OCI-LY1 (cell line): ENCODE measurements around the gene BORCS8.

Experiments
- H2AFZ ChIP-seq: fragments of 200-600 bp; sonication (generic), shearing (Covaris generic); 2 replicates; pipeline ENCODE4 v1.6.0; 2014; ENCODE audit warnings: antibody characterized with exemption, mild to moderate bottlenecking, low read length
- H3F3A ChIP-seq: fragments of 200-600 bp; sonication (generic), shearing (Covaris generic); 2 replicates; pipeline ENCODE4 v1.6.0; 2014; ENCODE audit warnings: mild to moderate bottlenecking, antibody characterized with exemption, low read length, moderate library complexity; ENCODE audit not compliant: insufficient read depth
- H3K27ac ChIP-seq: fragments of 200-600 bp; sonication (generic); 2 replicates; pipeline ENCODE4 v1.5.1; 2014; ENCODE audit warnings: low read length, mixed run types, mild to moderate bottlenecking, low read depth; ENCODE audit not compliant: poor library complexity, severe bottlenecking
- H3K27me3 ChIP-seq: fragments of 200-600 bp; sonication (generic); 2 replicates; pipeline ENCODE4 v1.6.0; 2014; ENCODE audit warnings: antibody characterized with exemption, mild to moderate bottlenecking, low read length, moderate library complexity; ENCODE audit not compliant: insufficient read depth
- H3K36me3 ChIP-seq: fragments of 200-600 bp; sonication (generic); 2 replicates; pipeline ENCODE4 v1.6.1; 2014; ENCODE audit warnings: mild to moderate bottlenecking, antibody characterized with exemption, low read length, moderate library complexity, mixed read lengths; ENCODE audit not compliant: insufficient read depth
- H3K4me1 ChIP-seq: fragments of 200-600 bp; sonication (generic); 2 replicates; pipeline ENCODE4 v1.5.1; 2014; ENCODE audit warnings: mild to moderate bottlenecking, low read length, moderate library complexity; ENCODE audit not compliant: insufficient read depth, severe bottlenecking
- H3K4me2 ChIP-seq: fragments of 200-600 bp; sonication (generic), shearing (Covaris generic); 2 replicates; pipeline ENCODE4 v1.6.1; 2014; ENCODE audit warnings: low read length
- H3K4me3 ChIP-seq: fragments of 200-600 bp; sonication (generic); 2 replicates; pipeline ENCODE4 v1.5.1; 2014; ENCODE audit warnings: low read length, low read depth, mild to moderate bottlenecking, mixed read lengths; ENCODE audit not compliant: poor library complexity, severe bottlenecking
- H3K79me2 ChIP-seq: fragments of 200-600 bp; shearing (Covaris generic); 2 replicates; pipeline ENCODE4 v1.6.1; 2016; ENCODE audit warnings: mixed run types, low read length, mixed read lengths; ENCODE audit not compliant: insufficient read depth
- H3K9ac ChIP-seq: fragments of 200-600 bp; sonication (generic), shearing (Covaris generic); 2 replicates; pipeline ENCODE4 v1.6.1; 2014; ENCODE audit warnings: mild to moderate bottlenecking, low read length, mixed read lengths
- H3K9me2 ChIP-seq: fragments of 200-600 bp; sonication (generic), shearing (Covaris generic); 2 replicates; pipeline ENCODE4 v1.6.1; 2014; ENCODE audit warnings: low read depth, mild to moderate bottlenecking, low read length, mixed read lengths
- H3K9me3 ChIP-seq: fragments of 200-600 bp; shearing (Covaris generic); 2 replicates; pipeline ENCODE4 v1.6.1; 2014; ENCODE audit warnings: low read length, mixed read lengths
- H4K20me1 ChIP-seq: fragments of 200-600 bp; sonication (generic), shearing (Covaris generic); 2 replicates; pipeline ENCODE4 v1.6.0; 2016; ENCODE audit warnings: mild to moderate bottlenecking, low read length; ENCODE audit not compliant: insufficient read depth
- CTCF ChIP-seq: fragments of 200-600 bp; sonication (generic), shearing (Covaris generic); IDR thresholded peaks from 2 replicates; pipeline ENCODE4 v1.5.1; 2017; ENCODE audit warnings: mild to moderate bottlenecking, antibody characterized with exemption, low read length, moderate library complexity, mixed read lengths
- EZH2 ChIP-seq: fragments of 200-600 bp; sonication (generic), shearing (Covaris generic); IDR thresholded peaks from 2 replicates; pipeline ENCODE4 v1.8.0; 2017; ENCODE audit warnings: borderline replicate concordance, mixed run types, mild to moderate bottlenecking, antibody characterized with exemption, low read length, moderate library complexity, mixed read lengths

Gene BORCS8

GRCh38 chr19:19155495-19156219 is 36.3 kb downstream of the BORCS8 start:
- Histone ChIP-seq H3K36me3 (peaks cover 12% of the 10 kb centered on the region; the same call in 1 of the 2 replicates), H3F3A (no peaks in the 10 kb centered on the region; the same call in 1 of the 2 replicates), H3K9ac (peak overlapping the region; percentile 78), H3K9me2 (no peaks in the 10 kb centered on the region), H3K79me2 (0 out of 2 replicates have a peak, but pooled peaks cover 4% of the 10 kb centered on the region), H2AFZ (no peak overlapping the region), H3K9me3 (no peaks in the 10 kb centered on the region), H3K4me2 (peak overlapping the region; percentile 70), H3K27me3 (no peaks in the 10 kb centered on the region), H3K4me1 (peaks cover 89% of the 10 kb centered on the region), H4K20me1 (no peaks in the 10 kb centered on the region), H3K4me3 (peak overlapping the region; percentile 55), H3K27ac (peak overlapping the region; percentile 97)
- TF ChIP-seq EZH2 (no peak), CTCF (no peak)

- peaks cover 12% of the 10 kb centered on the region; the same call in 1 of the 2 replicates for H3K36me3 ChIP-seq
- peaks cover 81% of the 10 kb centered on the region for H3K4me1 ChIP-seq
- peak overlapping the region; percentile 70 for H3K4me2 ChIP-seq
- peak overlapping the region; percentile 78 for H3K9ac ChIP-seq
- no peak overlapping the region for H2AFZ ChIP-seq
- peak overlapping the region; percentile 35 for H3K4me3 ChIP-seq
- no peaks in the 10 kb centered on the region for H4K20me1 ChIP-seq
- TF ChIP-seq CTCF, result peak; percentile 41; the same call in 1 of the 2 replicates
- no peak for TF ChIP-seq EZH2
- H3K79me2 ChIP-seq, result 0 out of 2 replicates have a peak, but pooled peaks cover 4% of the 10 kb centered on the region
- no peaks in the 10 kb centered on the region; the same call in 1 of the 2 replicates for H3F3A ChIP-seq
- H3K27ac ChIP-seq, result peak overlapping the region; percentile 97
- H3K9me2 ChIP-seq, result no peaks in the 10 kb centered on the region
- H3K27me3 ChIP-seq, result no peaks in the 10 kb centered on the region
- H3K9me3 ChIP-seq, result no peaks in the 10 kb centered on the region
Measured at GRCh38 chr19:19154768-19155494, 37.0 kb downstream of the BORCS8 start.

GRCh38 chr19:19152668-19153384 is 39.1 kb downstream of the BORCS8 start:
- peak overlapping the region; percentile 97 for H3K27ac ChIP-seq
- H3K79me2 ChIP-seq, result 0 out of 2 replicates have a peak, but pooled peaks cover 4% of the 10 kb centered on the region

More at GRCh38 chr19:19152668-19153384, 39.1 kb downstream of the BORCS8 start:
- Histone ChIP-seq H3K4me1 (peaks cover 69% of the 10 kb centered on the region), H3K9me3 (no peaks in the 10 kb centered on the region), H3K27me3 (no peaks in the 10 kb centered on the region), H4K20me1 (no peaks in the 10 kb centered on the region), H3K4me3 (no peak overlapping the region), H3K4me2 (peak overlapping the region; percentile 1; the same call in 1 of the 2 replicates), H2AFZ (no peak overlapping the region), H3K9ac (peak overlapping the region; percentile 8; the same call in 1 of the 2 replicates), H3F3A (no peaks in the 10 kb centered on the region; the same call in 1 of the 2 replicates), H3K36me3 (peaks cover 26% of the 10 kb centered on the region; the same call in 1 of the 2 replicates), H3K9me2 (no peaks in the 10 kb centered on the region)
- TF ChIP-seq CTCF (no peak), EZH2 (no peak)
